ENCODE results near the gene VSTM2B. TPM values are rescaled to one million over a fixed set of nuclear protein-coding genes. Genes with fewer than 3 reads are reported as not detected.

The VSTM2B gene
- total and polyA plus RNA-seq, 11 donors = not detected

GRCh38 chr19:29528946-29529645 is 3.3 kb downstream of the VSTM2B start:
- 2 to 4% (median 3%) methylated on average over 30 to 39 of the region's 39 CpGs for WGBS, 4 donors
- intact Hi-C loops (cut with DNase I) = loop anchor here in 1 of 10 donors (10.0 kb wide), 1 partner anchor 234 kb away; no protein-coding TSS in a partner anchor
- Histone ChIP-seq H3K9me3 (no peaks in the 10 kb centered on the region), H3K27ac (no peak overlapping the region), H3K4me1 (peaks cover 0 to 63% (median 26%) of the 10 kb centered on the region in 12 donors), H3K27me3 (peaks cover 70 to 98% (median 81%) of the 10 kb centered on the region in 9 donors), H3K4me3 (peak overlapping the region in 8 of 12 donors; percentile 3 to 37 (median 23)), H3K36me3 (no peaks in the 10 kb centered on the region)
- TF ChIP-seq CTCF (IDR thresholded peaks at IDR 0.05) (no peak), POLR2A (IDR thresholded peaks at IDR 0.05) (no peak)
- ATAC-seq = no peak
- peak in 2 of 5 donors; percentile 17 to 56 for DNase-seq

GRCh38 chr19:29529646-29530539 is 4.1 kb downstream of the VSTM2B start:
- peaks cover 0 to 58% (median 24%) of the 10 kb centered on the region in 12 donors for H3K4me1 ChIP-seq
- WGBS, 4 donors = 0 to 3% (median 3%) methylated on average over 8 to 100 of the region's 100 CpGs
- H3K27ac ChIP-seq = no peak overlapping the region
- H3K9me3 ChIP-seq = no peaks in the 10 kb centered on the region
- no peak for ATAC-seq
- intact Hi-C loops (cut with DNase I) = loop anchor here in 1 of 10 donors (10.0 kb wide), 1 partner anchor 235 kb away; no protein-coding TSS in a partner anchor
- peaks cover 62 to 93% (median 73%) of the 10 kb centered on the region in 9 donors for H3K27me3 ChIP-seq
- TF ChIP-seq CTCF (IDR thresholded peaks at IDR 0.05) (no peak), POLR2A (IDR thresholded peaks at IDR 0.05) (no peak)
- H3K36me3 ChIP-seq = no peaks in the 10 kb centered on the region
- peak in 2 of 5 donors; percentile 20 to 54 for DNase-seq
- peak overlapping the region in 1 of 12 donors; percentile 3 for H3K4me3 ChIP-seq

- H3K27me3 ChIP-seq = peaks cover 53 to 84% (median 66%) of the 10 kb centered on the region in 9 donors
These were observed 5.0 kb downstream of the VSTM2B start for GRCh38 chr19:29530540-29531457.

More at GRCh38 chr19:29530540-29531457, 5.0 kb downstream of the VSTM2B start:
- intact Hi-C loops (cut with DNase I) = no loop called here
- Histone ChIP-seq H3K4me3 (no peak overlapping the region), H3K27ac (no peak overlapping the region), H3K36me3 (no peaks in the 10 kb centered on the region), H3K9me3 (no peaks in the 10 kb centered on the region), H3K4me1 (peaks cover 0 to 49% (median 20%) of the 10 kb centered on the region in 12 donors)
- TF ChIP-seq CTCF (IDR thresholded peaks at IDR 0.05) = no peak
- no peak for TF ChIP-seq POLR2A (IDR thresholded peaks at IDR 0.05)
- 18 to 29% (median 23%) methylated on average over 11 to 15 of the region's 15 CpGs for WGBS, 4 donors
- ATAC-seq (no peak), DNase-seq (peak in 2 of 5 donors; percentile 9 to 10)

All from heart left ventricle (tissue), 16 donors.